ENCODE measurements around the gene BBIP1. TPM values are rescaled to one million over a fixed set of nuclear protein-coding genes. Genes with fewer than 3 reads are reported as not detected.

Gene BBIP1
- total RNA-seq, 1 donor from 2014 or later, result 25.3 TPM

- H3K27ac ChIP-seq, result no peak overlapping the region
- ATAC-seq (no peak), DNase-seq (no peak)
- no peaks in the 10 kb centered on the region for H3K27me3 ChIP-seq
- H3K36me3 ChIP-seq, result peaks cover 50% of the 10 kb centered on the region
- no peaks in the 10 kb centered on the region for H3K4me1 ChIP-seq
- H3K9me3 ChIP-seq, result no peaks in the 10 kb centered on the region
- intact Hi-C loops (cut with DNase I), result no loop called here
- no peak for TF ChIP-seq CTCF (IDR thresholded peaks at IDR 0.05)
- no peak overlapping the region for H3K4me3 ChIP-seq
These were observed 16.8 kb downstream of the BBIP1 start for GRCh38 chr10:110901954-110902819.

- Histone ChIP-seq H3K36me3 (peaks cover 61% of the 10 kb centered on the region), H3K9me3 (no peaks in the 10 kb centered on the region), H3K4me3 (no peak overlapping the region), H3K4me1 (no peaks in the 10 kb centered on the region), H3K27ac (no peak overlapping the region), H3K27me3 (no peaks in the 10 kb centered on the region)
- DNase-seq, result no peak
- no peak for TF ChIP-seq CTCF (IDR thresholded peaks at IDR 0.05)
- intact Hi-C loops (cut with DNase I), result no loop called here
- no peak for ATAC-seq
These were observed 18.0 kb downstream of the BBIP1 start for GRCh38 chr10:110900983-110901382.

GRCh38 chr10:110898391-110898790, 20.6 kb downstream of the BBIP1 start:
- Histone ChIP-seq H3K36me3 (peaks cover 75% of the 10 kb centered on the region), H3K27me3 (no peaks in the 10 kb centered on the region), H3K27ac (no peak overlapping the region), H3K9me3 (no peaks in the 10 kb centered on the region), H3K4me3 (no peak overlapping the region), H3K4me1 (no peaks in the 10 kb centered on the region)
- no peak for ATAC-seq
- no peak for TF ChIP-seq CTCF (IDR thresholded peaks at IDR 0.05)
- no peak for DNase-seq
- intact Hi-C loops (cut with DNase I), result loop anchor here (10.0 kb wide), 1 partner anchor 154 kb away; no protein-coding TSS in a partner anchor

GRCh38 chr10:110897184-110897583, 21.8 kb downstream of the BBIP1 start:
- no peak for TF ChIP-seq CTCF (IDR thresholded peaks at IDR 0.05)
- no peak for DNase-seq
- Histone ChIP-seq H3K27ac (no peak overlapping the region), H3K4me1 (no peaks in the 10 kb centered on the region), H3K9me3 (no peaks in the 10 kb centered on the region), H3K4me3 (no peak overlapping the region), H3K27me3 (no peaks in the 10 kb centered on the region), H3K36me3 (peaks cover 72% of the 10 kb centered on the region)
- ATAC-seq, result no peak
- intact Hi-C loops (cut with DNase I), result loop anchor here (10.0 kb wide), 1 partner anchor 152 kb away; no protein-coding TSS in a partner anchor

GRCh38 chr10:110893559-110894179, 25.3 kb downstream of the BBIP1 start:
- Histone ChIP-seq H3K4me1 (no peaks in the 10 kb centered on the region), H3K36me3 (peaks cover 65% of the 10 kb centered on the region), H3K27me3 (no peaks in the 10 kb centered on the region), H3K27ac (no peak overlapping the region), H3K9me3 (no peaks in the 10 kb centered on the region), H3K4me3 (no peak overlapping the region)
- peak; percentile 84 for ATAC-seq
- DNase-seq, result no peak
- intact Hi-C loops (cut with DNase I), result loop anchor here (10.0 kb wide), 1 partner anchor 149 kb away; no protein-coding TSS in a partner anchor
- peak; percentile 60 for TF ChIP-seq CTCF (IDR thresholded peaks at IDR 0.05)
